ENCODE measurements around the gene SETD5.

Gene SETD5

DNA sequence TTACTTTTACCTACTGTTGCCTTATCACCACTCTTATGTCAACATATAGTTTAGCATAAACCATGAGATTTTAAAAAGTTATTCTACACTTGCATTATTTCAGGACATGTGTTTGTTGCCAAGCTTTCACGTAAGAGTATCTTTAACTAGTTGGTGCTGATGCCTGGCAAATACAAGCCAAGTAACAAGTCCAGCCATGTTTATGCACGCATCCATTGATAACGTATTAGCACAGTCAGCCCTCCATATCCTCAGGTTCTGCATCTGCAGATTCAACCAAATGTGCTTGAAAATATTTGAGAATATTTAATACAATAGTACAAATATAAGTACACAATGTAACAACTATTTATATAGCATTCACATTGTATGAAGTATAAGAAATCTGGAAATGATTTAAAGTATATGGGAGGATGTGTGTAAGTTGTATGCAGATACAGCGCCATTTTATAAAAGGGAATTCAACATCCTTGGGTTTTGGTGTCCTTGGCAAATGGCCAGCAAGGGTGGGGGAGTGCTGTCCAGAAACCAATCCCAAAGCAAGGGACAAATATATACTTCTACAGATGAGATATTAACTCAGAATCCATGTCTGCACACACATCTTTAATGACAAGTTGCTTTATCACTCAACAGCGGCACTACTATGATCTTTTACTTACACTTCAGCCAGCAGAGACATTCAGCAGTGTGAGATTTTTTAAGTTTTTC lies 8.7 kb upstream of the SETD5 start:
- DNase-seq (ENCODE audit: low read depth in 3 of 3): no peak

DNA sequence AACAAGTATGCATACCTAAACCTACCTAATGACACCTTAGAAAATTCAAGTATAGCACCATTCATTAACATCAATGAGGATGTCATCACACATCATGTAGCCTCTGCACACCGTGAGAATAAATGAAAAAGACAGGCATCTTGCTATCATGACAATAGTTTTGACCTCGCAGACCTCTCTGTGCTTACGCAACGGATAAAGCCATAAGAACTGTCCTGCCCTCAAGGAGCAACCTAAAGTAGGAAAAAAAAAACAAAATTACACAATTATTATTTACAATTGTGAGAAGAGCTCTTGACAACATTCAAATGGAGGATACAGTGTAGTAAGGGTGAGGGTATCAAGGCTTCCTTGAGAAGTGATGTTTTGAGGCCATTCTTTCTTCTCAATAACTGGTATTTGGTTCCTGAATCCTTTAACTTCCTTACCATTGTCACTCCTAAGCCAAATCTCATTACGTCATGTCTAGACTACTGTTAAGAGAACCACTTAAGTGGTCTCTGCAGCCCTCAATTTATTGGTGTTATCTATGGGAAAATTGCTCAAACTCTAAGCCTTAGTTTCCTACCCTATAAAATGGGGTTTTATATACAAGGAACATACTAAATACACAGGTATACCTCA lies 7.0 kb upstream of the SETD5 start:
- no peak for DNase-seq (ENCODE audit: low read depth in 3 of 3)

DNA sequence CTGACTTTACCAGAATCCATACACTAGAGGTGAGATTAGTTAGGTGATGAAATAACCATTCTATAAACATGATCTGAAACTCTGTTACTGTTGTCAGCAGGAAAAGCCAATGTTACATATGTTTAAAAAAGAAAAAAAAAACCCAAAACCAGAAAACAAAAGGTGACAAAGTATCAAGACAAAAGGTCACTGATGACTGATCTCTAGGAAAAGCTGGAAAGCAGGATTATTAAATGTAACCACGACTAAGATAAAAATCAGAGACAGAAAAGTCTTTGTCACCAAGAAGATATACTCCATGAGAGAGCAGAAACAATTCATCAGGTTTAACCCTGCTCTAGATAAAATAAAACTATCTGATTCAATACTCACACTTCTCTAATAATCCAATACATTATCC lies 5.4 kb upstream of the SETD5 start:
- DNase-seq (ENCODE audit: low read depth in 3 of 3): no peak

DNA sequence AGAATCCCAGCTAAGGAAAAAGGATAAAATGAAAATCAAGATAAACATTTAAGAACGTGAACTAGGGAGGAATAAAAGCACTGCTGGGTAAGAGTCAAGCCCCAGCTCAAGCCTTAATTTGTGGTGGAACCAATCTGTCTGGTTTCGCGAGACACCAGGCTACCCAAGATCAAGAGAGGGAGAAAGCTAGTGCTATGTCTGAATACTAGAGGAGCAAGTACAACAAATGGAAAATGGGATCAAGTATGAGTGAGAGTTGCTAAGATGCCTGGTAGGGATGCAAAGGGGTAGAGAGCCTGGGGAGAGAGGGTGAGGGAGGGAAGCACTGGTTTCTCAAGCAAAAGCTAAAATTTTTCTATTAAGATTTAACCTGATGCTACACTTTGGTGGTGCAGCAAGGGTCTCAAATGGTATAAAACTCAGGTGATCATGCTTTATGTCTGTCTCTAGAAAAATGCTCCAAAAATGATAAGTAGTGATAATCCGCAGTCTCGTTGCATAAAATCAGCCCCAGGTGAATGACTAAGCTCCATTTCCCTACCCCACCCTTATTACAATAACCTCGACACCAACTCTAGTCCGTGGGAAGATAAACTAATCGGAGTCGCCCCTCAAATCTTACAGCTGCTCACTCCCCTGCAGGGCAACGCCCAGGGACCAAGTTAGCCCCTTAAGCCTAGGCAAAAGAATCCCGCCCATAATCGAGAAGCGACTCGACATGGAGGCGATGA lies 1.7 kb upstream of the SETD5 start:
- DNase-seq (ENCODE audit: low read depth in 3 of 3): no peak

DNA sequence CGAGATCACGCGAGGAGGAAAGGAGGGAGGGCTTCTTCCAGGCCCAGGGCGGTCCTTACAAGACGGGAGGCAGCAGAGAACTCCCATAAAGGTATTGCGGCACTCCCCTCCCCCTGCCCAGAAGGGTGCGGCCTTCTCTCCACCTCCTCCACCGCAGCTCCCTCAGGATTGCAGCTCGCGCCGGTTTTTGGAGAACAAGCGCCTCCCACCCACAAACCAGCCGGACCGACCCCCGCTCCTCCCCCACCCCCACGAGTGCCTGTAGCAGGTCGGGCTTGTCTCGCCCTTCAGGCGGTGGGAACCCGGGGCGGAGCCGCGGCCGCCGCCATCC lies 1.1 kb upstream of the SETD5 start:
- peak in 1 of 3 experiments; percentile 59 for DNase-seq (ENCODE audit: low read depth in 3 of 3)

DNA sequence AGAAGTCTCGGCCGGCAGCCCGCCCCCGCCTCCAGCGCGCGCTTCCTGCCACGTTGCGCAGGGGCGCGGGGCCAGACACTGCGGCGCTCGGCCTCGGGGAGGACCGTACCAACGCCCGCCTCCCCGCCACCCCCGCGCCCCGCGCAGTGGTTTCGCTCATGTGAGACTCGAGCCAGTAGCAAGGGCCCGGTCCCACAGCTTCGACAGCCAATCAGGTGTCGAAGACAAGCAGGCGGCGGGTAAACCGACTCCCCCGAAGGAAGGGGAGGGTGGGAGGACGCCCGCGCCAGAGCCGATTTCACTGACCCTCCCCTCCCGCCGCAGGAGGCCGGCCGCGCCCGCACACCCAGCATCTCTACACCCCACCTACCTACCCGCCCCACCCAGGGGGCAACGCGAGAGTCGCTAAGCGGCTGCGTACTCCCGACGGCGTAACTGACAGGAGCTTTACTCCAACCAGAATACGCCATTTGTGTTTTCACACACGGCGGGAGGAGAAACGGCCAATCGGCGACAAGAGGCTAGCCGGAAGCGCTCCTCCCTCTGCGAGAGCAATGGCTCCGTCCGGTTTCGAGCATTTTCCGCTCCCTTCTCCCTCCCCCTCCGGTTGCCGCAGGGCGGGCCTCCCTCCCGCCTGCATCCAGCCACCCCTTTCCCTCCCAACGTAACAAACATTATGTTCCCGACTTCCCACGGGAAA lies 633 bp upstream of the SETD5 start:
- peak; percentile 95 to 98 (median 97) for DNase-seq (ENCODE audit: low read depth in 3 of 3)

DNA sequence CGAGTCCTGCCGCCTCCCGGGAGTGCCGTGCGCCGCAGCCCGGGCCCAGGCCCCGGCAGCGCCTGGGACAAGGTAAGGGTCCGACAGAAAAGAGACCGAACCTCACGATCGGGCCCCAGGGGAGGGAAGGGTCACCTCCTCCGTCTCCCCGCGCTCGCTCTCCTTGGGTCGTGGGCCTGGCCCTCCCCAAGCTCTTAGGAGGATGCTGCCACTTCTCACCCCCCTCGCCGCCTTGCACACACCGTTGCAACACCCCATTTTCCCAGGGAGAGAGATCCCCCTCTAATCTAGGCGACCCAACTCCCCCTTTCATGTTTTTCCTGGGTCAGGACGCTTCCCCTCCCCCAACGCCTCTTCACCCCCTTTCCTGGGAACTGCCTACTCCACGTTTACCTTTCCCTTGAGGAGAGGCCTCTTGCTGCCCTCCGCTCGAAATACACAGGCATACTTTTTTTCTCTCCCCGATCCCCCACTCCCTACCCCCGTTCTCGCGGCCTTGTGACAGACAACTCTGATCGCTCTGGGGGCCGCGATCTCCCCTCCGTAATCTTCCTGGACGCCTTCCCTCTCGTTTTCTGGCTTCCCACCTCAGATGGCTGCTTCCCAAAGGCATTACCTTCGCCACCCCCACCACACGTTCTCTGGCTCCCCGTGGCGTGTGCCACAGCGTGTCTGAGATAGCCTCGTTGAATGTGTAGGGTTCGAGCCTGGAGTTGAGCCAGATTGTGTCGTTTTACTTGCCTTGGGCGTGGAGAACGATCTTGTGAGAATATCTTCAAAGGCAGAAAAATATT lies 688 bp downstream of the SETD5 start:
- peak in 2 of 3 experiments; percentile 20 to 22 for DNase-seq (ENCODE audit: low read depth in 3 of 3)

DNA sequence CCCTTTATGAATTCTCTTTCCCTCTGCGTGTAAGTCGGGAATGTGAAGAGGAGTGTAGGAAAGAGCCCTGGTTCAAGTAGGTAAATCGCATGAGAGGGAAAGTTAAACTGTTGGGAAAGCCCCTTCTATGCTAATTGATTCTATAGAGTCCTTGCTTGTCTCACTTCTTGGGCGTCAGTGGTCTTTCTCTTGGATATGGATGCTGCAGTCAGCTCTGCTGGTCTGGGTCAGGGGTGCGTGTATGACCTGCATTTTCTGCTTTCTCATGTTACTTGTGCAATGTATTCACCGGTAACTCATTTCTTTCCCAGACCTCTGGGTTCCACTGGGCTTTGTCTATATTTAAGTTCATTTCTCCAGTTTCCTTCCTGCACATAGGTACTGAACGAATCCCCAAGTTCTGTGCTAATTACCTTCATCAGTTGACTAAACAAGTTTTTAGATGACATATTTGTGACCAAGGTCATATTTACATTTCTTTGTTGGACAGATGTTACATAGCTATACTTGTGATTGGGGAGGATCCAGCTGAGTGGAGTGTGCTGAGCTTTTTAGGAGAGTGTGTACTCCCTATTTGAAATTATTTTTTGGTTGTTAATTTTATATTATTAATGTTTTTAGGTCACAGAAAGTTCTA lies 1.4 kb downstream of the SETD5 start:
- DNase-seq (ENCODE audit: low read depth in 3 of 3): no peak

DNA sequence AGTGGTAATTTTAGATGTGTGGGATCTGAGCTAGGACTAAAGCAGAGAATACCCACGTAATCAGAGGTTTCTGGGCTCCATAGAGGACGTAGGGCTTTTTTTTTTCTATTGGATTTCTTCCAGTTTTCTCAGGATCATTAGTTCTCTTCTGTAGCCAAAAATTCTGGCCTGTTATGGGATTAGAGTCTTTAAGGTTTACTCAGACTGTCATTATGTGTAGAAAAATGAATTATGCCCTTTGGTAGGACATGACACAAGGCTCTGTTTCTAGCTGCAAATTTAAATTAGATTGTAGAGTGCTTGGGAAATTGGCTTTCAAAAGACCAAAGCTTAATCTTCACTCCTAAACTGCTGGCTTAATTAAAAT lies 1.9 kb downstream of the SETD5 start:
- DNase-seq (ENCODE audit: low read depth in 3 of 3): no peak

DNA sequence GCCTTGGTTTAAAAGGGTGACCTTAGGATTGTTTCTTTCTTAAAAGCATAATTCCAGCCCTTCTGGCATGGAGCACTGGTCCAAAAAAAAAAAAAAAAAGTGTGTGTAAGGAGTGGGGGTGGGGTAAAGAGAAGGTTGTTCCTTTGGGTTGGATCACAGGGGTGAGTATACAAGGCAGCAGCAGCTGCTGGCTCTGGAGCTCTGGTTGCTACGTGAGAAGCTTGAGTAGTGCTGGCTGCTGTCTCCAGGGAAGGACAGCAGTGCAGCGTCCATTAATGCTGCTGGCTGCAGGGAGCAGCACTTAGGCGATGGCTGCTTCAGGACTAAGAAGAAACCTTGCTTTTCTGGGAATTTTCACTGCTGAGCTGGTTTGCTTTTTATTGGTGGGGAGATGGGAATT lies 2.3 kb downstream of the SETD5 start:
- DNase-seq (ENCODE audit: low read depth in 3 of 3): no peak

DNA sequence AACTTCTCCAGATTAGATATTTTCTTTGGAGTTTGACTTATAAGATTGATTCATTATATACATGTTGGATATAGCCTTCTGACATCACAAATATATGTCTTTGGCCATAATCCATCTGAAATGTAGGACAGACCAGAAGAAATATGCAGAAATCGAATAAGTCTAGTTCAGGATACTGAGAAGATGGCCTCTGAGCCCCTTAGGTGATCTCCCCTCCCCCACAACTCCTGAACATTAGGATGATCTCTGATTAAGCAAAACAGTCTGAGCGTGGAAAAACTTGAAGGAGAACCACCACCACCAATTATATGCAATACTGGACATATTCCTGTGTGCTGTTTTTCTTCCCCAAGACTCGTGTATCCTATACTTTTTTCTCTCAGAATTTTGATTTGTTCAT lies 3.2 kb downstream of the SETD5 start:
- no peak for DNase-seq (ENCODE audit: low read depth in 3 of 3)

DNA sequence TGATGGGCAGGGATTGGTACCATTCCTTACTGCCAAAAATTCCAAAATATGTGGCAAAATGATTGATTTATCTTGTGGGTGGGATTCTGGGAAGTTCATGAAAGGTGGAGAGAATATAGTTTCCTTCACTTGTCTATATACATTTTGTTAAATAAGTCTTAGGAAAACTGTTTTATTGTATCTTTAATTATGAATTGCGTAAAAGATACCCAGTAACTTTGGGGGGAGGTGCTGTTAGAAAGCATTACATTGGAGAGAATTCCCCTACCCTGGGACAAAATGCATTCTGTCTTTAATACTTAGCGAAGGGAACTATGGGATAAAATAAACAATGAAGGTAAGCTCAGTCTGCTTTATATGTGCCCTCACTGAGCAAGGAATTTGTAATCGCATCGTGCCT lies 4.6 kb downstream of the SETD5 start:
- no peak for DNase-seq (ENCODE audit: low read depth in 3 of 3)

DNA sequence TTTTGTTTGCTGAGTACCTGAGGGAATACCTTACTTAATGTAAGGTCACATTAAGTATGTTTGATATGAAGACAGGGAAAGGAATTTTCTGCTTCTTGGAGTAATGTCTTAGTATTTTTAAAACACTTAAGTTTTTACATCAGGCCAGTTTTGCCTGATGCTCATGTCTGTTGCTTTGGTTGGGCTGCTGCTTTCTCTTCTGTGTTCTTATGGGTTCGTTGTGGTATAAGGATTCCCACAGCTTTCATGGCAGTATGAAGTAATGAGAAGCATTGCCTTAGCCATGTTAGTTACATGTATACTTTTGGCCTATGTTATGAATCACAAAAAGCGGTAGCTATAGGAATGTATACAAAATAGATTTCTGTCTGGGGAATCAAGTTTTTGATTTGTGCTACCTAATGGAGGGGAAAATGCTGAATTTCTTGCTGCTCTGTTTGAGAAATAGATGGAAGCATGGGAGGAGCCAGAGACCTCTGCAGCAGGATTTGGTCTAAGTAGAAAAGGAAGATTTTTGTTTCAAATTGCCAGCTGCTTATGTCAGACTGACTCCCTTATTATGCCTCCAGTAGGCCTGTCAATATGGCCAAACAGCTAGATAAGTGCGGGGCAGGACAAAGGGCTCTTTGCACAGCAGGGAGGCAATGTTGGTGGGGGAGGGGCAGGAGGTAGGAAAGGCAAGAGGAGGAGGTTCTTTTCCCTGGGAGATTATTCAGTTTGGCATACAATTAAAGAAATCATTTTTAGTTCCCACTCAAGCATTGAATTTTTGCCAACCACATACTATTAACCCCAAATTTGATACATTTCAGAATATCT lies 5.2 kb downstream of the SETD5 start:
- no peak for DNase-seq (ENCODE audit: low read depth in 3 of 3)

DNA sequence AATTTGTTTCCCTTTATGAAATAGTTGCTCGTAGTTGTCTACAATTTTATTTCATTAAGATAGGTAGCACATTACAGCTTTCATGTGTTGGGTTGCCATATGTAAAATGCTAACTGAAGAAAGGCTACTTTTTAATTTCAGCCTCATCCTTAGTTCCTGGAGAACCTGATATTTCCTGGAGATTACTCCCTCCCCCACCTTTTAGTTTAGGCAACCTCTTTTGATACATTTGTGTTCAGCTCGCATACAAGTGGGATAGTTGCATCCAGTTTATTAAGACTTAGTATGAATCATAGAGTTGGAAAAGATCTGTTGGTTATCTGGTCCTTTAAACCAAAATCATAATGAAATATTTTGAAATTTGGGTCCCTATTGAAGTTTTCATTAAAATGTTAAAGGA lies 6.0 kb downstream of the SETD5 start:
- no peak for DNase-seq (ENCODE audit: low read depth in 3 of 3)

DNA sequence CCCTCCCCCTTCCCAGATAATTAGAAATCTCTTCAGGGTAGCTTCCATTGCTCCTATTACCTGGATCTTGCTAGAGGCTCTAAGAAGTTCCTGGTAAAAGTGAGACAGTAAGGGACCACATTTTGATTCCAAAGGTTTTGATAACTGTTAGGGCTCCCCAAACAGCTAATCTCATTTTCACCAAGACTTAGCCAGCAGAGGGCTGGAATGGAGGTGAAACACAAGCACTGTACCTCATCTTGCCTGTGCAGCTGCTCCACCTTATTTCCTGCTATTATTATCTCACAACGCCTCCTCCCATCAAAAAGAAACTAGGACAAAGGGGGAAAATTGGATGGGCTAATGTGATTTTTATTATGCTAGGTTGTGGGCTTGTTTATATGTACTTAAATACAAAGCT lies 7.3 kb downstream of the SETD5 start:
- no peak for DNase-seq (ENCODE audit: low read depth in 3 of 3)

DNA sequence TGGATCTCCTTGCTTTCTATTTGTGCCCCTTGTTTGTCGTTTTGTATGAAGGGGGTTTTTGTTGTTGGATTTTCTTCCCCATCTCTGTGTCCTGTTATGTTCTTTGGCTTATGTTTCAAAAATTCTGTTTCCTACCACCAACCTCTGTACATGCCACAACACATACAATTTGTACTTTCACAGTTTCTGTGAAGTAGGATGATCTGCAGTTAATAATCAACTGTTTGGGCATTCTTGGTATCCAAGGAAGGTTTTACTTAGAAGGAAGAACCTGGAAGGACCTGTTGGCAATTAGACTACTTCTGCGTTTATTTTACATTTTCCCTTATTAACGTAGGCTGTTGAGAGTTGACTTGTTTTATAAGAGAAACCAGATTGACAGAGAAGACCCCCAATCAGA lies 8.3 kb downstream of the SETD5 start:
- DNase-seq (ENCODE audit: low read depth in 3 of 3): no peak

DNA sequence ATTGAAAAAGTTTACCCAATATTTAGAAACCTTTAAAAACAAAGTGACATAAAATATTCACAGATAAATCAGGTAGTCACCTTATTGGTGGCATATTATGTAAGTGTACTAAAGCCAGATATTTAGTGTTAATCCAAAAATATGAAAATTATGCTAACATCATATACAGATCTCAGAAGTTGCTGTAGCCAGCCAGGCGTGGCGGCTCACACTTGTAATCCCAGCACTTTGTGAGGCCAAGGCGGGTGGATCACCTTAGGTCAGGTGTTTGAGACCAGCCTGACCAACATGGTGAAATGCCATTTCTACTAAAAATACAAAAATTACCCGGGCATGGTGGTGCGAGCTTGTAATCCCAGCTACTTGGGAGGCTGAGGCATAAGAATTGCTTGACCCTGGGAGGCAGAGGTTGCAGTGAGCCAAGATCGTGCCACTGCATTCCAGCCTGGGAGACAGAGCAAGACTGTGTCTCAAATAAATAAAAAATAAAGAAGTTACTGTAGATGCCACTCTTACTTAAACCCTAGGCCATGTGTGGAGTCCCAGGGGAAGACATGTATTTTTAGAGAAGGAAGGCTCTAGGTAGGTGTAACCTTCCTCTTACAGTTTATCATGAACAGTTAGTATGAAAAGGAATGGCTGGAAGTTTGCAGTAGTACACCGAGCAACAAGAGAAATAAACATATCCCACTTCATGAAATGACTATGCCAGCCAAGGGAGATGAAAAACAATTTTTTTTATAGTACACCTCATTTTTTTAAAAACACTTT lies 9.6 kb downstream of the SETD5 start:
- DNase-seq (ENCODE audit: low read depth in 3 of 3): no peak

DNA sequence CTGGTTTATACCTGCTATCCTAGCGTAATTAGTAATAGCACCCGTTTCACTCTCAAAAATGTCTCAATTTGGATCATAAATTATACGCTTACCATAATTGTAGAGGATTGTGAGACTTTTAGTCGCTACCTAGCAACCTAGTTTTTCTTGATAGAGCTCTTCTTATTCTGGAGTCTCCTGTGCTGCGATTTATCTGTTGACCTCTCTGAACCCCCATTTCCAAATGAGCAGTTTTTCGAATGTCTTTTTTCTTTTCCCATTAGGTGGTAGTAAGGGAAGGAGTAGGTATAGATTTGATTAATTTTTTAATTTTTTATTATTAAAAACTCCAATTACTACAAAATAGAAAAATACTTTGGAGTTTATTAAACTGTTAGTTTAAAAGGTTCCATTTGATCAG lies 10.6 kb downstream of the SETD5 start:
- no peak for DNase-seq (ENCODE audit: low read depth in 3 of 3)

DNA sequence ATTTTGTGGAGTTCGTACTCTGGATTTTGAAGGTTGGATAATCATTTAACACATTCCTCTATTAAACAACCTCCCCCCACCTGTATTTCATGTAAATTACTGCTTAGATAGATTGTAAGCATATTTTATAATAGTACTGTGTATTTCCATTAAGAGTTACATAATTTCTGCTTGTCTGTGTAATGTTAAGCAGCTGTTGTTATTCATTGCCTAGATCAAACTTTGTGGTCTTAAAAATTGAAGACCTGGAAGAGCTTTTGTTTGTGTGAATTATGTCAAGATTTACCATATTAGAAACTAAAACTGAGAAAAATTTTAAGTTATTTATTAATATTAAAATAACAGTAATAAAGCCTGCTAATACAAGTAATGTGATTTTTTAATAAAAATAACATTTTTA lies 11.1 kb downstream of the SETD5 start:
- no peak for DNase-seq (ENCODE audit: low read depth in 3 of 3)

All from stimulated activated CD4-positive, alpha-beta T cell treated with anti-CD3 and anti-CD28 coated beads, TNF-alpha, amount 100 ng/mL, for 4 hours (primary cell).